Ascending aorta (tissue), 2 donors: ENCODE measurements around the gene CZIB. TPM values are rescaled to one million over a fixed set of nuclear protein-coding genes. Genes with fewer than 3 reads are reported as not detected.
"Not testable (repeated sequence)": the region's sequence is repeated elsewhere in the genome, so short reads cannot be mapped to it uniquely, and the experiment has no call there.

Experiments used
- DNase-seq, 2 donors: peaks; one replicate each; pipeline ENCODE4 v3.0.0-alpha.2; 2019; ENCODE audit warnings: low spot score in 2 of 2
- H3K27ac ChIP-seq, 2 donors: fragments of 200-600 bp; sonication (generic); one replicate each; pipeline ENCODE4 v1.5.1; 2016 to 2017; ENCODE audit warnings: mild to moderate bottlenecking in 1 of 2
- H3K27me3 ChIP-seq: fragments of 200-600 bp; sonication (generic); one replicate; pipeline ENCODE4 v1.5.1; 2017
- H3K36me3 ChIP-seq, 2 donors: fragments of 200-600 bp; sonication (generic); one replicate each; pipeline ENCODE4 v1.5.1; 2016
- H3K4me1 ChIP-seq, 2 donors: fragments of 200-600 bp; sonication (generic); one replicate each; pipeline ENCODE4 v1.5.1; 2016 to 2017; ENCODE audit warnings: mild to moderate bottlenecking in 1 of 2
- H3K4me3 ChIP-seq, 2 donors: fragments of 200-600 bp; sonication (generic); one replicate each; pipeline ENCODE4 v1.5.1; 2016 to 2017; ENCODE audit warnings: mild to moderate bottlenecking in 1 of 2
- H3K9me3 ChIP-seq, 2 donors: fragments of 200-600 bp; sonication (generic); one replicate each; pipeline ENCODE4 v1.5.1; 2016
- intact Hi-C: fragments of 100-400 bp; cut with DNase I; formaldehyde crosslinking; loops from one replicate; pipeline ENCODE4 v1.15.1; 2023
- total RNA-seq: library from RNA; depleted of rRNA; stranded (reverse); fragments of >200 nt; gene quantifications from one replicate; pipeline ENCODE4 v1.1.0, GENCODE V29; 2016
- TF ChIP-seq, protein P1 (sequence below), 3 experiments: fragments of 200-600 bp in 2 of 3; fragments of 450-650 bp in 1 of 3; sonication (generic) in 2 of 3; IDR thresholded peaks; one replicate each; pipeline ENCODE4 v1.5.1; 2016 to 2019; ENCODE audit warnings: antibody characterized with exemption in 3 of 3, mild to moderate bottlenecking in 1 of 3, moderate library complexity in 1 of 3

CZIB gene
- total RNA-seq, 1 donor from 2014 or later = 28.9 TPM

DNA sequence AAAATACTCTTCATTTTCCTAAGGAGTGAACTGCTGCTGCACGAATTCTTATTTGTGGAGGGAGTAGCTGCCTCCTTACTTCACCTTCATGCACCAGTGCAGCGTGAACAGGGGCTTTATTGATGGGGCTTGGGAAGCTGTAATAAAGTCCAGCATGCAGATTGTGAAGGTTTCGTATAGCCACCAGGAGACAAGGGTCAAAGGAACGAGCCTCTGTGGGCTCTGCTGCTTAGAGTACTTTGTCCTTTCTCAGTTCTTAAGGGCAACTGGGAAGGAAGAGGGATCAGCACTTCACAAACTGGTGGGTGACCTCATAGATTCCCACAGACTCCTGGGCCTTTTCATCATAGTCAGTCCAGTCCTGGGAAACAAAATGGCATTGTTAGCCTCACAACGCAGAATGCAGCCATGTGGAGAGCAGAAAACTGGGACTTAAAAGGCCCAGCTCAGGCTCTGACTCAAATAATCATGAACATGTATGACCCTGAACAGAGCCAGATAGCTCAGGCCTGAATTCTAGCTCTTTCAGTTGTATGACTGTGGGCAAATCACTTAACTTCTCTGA is 6.0 kb downstream of the CZIB start:
- Histone ChIP-seq H3K4me3 (no peak overlapping the region), H3K27me3 (no peaks in the 10 kb centered on the region), H3K36me3 (peaks cover 44 to 71% of the 10 kb centered on the region in 2 donors), H3K4me1 (peaks cover 0 to 2% of the 10 kb centered on the region in 2 donors), H3K27ac (no peak overlapping the region), H3K9me3 (no peaks in the 10 kb centered on the region)
- no peak for DNase-seq
- intact Hi-C loops = no loop called here
- TF ChIP-seq, protein P1, sequence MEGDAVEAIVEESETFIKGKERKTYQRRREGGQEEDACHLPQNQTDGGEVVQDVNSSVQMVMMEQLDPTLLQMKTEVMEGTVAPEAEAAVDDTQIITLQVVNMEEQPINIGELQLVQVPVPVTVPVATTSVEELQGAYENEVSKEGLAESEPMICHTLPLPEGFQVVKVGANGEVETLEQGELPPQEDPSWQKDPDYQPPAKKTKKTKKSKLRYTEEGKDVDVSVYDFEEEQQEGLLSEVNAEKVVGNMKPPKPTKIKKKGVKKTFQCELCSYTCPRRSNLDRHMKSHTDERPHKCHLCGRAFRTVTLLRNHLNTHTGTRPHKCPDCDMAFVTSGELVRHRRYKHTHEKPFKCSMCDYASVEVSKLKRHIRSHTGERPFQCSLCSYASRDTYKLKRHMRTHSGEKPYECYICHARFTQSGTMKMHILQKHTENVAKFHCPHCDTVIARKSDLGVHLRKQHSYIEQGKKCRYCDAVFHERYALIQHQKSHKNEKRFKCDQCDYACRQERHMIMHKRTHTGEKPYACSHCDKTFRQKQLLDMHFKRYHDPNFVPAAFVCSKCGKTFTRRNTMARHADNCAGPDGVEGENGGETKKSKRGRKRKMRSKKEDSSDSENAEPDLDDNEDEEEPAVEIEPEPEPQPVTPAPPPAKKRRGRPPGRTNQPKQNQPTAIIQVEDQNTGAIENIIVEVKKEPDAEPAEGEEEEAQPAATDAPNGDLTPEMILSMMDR (IDR thresholded peaks at IDR 0.05) = no peak

DNA sequence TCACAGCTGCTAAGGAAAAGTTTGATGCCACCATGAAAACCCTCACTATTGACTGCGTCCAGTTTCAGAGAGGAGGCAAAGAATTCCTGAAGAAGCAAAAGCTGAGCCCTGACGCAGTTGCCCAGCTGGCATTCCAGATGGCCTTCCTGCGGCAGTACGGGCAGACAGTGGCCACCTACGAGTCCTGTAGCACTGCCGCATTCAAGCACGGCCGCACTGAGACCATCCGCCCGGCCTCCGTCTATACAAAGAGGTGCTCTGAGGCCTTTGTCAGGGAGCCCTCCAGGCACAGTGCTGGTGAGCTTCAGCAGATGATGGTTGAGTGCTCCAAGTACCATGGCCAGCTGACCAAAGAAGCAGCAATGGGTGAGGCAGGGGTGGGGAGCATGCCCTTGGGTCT is 9.5 kb downstream of the CZIB start:
- intact Hi-C loops = no loop called here
- Histone ChIP-seq H3K36me3 (peaks cover 55 to 91% of the 10 kb centered on the region in 2 donors), H3K4me1 (no peaks in the 10 kb centered on the region), H3K9me3 (no peaks in the 10 kb centered on the region), H3K4me3 (no peak overlapping the region), H3K27ac (no peak overlapping the region), H3K27me3 (no peaks in the 10 kb centered on the region)
- no peak for DNase-seq
- TF ChIP-seq, protein P1 (IDR thresholded peaks at IDR 0.05) = no peak

DNA sequence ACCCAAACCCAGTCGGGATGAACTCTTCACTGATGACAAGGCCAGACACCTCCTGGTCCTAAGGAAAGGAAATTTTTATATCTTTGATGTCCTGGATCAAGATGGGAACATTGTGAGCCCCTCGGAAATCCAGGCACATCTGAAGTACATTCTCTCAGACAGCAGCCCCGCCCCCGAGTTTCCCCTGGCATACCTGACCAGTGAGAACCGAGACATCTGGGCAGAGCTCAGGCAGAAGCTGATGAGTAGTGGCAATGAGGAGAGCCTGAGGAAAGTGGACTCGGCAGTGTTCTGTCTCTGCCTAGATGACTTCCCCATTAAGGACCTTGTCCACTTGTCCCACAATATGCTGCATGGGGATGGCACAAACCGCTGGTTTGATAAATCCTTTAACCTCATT is 10.1 kb downstream of the CZIB start:
- intact Hi-C loops = no loop called here
- Histone ChIP-seq H3K27ac (no peak overlapping the region), H3K36me3 (peaks cover 57 to 91% of the 10 kb centered on the region in 2 donors), H3K4me3 (no peak overlapping the region), H3K27me3 (no peaks in the 10 kb centered on the region), H3K4me1 (no peaks in the 10 kb centered on the region), H3K9me3 (no peaks in the 10 kb centered on the region)
- no peak for DNase-seq
- TF ChIP-seq, protein P1 (IDR thresholded peaks at IDR 0.05) = no peak

DNA sequence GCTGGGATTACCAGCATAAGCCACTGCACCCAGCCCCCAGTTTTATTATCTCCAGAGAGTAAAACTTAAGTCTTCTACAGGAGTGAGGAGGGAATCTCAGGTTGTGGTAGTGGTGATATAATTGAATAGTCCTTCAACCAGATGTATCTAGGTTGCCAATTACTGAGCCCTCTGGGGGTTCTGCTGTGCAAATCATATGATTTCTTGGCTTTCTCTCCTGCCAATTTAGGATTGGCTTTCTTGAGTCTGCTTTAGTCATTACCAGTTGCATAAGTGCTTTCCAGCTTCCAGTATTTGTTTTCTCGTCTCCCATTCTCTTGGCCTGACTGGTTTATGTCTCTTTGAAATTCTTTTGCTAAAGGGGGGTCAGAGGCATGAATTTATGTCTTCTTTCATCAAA is 12.7 kb downstream of the CZIB start:
- Histone ChIP-seq H3K27me3 (no peaks in the 10 kb centered on the region), H3K27ac (no peak overlapping the region), H3K36me3 (peaks cover 55 to 91% of the 10 kb centered on the region in 2 donors), H3K9me3 (no peaks in the 10 kb centered on the region), H3K4me1 (no peaks in the 10 kb centered on the region), H3K4me3 (no peak overlapping the region)
- TF ChIP-seq, protein P1 (IDR thresholded peaks at IDR 0.05) = no peak
- DNase-seq = no peak
- intact Hi-C loops = no loop called here

DNA sequence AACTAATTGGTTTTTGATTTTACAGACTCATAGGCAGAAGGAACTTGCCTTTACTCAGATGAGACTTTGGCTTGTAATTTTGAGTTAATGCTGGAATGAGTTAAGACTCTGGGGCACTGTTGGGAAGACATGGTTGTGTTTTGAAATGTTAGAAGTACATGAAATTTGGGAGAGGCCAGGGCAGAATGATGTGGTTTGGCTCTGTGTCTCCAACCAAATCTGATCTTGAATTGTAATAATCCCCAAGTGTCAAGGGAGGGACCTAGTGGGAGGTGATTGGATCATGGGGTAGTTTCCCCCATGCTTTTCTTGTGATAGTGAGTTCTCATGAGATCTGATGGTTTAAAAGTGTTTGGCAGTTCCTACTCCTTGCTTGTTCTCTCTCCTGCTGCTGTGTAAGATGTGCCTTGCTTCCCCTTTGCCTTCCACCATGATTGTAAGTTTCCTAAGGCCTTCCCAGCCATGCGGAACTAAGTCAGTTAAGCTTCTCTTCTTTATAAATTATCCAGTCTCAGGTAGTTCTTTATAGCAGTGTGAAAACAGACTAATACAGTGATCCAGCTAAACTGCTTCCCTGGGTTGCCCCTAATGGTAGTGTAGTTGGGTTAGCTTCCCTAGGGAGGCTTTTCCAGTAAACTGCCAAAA is 13.6 kb downstream of the CZIB start:
- Histone ChIP-seq H3K27ac (no peak overlapping the region), H3K4me1 (no peaks in the 10 kb centered on the region), H3K36me3 (peaks cover 57 to 91% of the 10 kb centered on the region in 2 donors), H3K9me3 (no peaks in the 10 kb centered on the region), H3K4me3 (no peak overlapping the region), H3K27me3 (no peaks in the 10 kb centered on the region)
- intact Hi-C loops = no loop called here
- DNase-seq = no peak
- TF ChIP-seq, protein P1 (IDR thresholded peaks at IDR 0.05) = no peak

DNA sequence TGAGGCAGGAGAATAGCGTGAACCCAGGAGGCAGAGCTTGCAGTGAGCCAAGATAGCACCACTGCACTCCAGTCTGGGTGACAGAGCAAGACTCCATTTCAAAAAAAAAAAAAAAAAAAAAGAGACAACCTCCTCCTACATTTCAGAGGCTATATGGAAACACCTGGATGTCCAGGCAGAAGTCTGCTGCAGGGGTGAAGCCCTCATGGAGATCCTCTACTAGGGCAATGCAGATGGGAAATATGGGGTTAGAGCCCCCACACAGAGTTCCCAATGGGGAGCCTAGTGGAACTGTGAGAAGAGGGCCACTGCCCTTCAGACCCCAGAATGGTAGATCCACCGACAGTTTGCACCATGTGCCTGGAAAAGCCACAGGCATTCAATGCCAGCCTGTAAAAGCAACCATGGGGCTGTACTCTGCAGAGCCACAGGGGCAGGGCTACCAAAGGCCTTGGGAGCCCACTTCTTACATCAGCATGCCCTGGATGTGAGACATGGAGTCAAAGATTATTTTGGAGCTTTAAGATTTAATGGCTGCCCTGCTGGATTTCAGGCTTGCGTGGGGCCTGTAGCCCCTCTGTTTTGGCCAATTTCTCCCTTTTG is 14.2 kb downstream of the CZIB start:
- intact Hi-C loops, H3K4me3 ChIP-seq, H3K4me1 ChIP-seq, DNase-seq, H3K27ac ChIP-seq, H3K27me3 ChIP-seq, H3K9me3 ChIP-seq: not testable (repeated sequence)
- peaks cover 55 to 90% of the 10 kb centered on the region in 2 donors for H3K36me3 ChIP-seq

DNA sequence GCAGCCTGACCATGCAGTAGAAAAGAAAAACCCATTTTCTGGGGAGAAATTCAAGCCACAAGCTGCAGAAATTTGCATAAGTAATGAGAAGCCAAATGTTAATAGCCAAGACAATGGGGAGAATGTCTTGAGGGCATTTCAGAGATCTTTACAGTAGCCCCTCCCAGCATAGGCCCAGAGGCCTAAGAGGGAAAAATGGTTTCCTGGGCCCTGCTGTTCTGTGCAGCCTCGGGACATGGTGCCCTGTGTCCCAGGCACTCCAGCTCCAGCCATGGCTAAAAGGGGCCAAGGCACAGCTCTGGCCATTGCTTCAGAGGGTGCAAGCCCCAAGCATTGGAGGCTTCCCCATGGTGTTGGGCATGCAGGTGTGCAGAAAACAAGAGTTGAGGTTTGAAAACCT is 14.9 kb downstream of the CZIB start:
- H3K27ac ChIP-seq, H3K27me3 ChIP-seq, H3K4me1 ChIP-seq, H3K9me3 ChIP-seq, intact Hi-C loops, H3K4me3 ChIP-seq, DNase-seq: not testable (repeated sequence)
- H3K36me3 ChIP-seq = peaks cover 48 to 88% of the 10 kb centered on the region in 2 donors
